AG20443 (cell line): ENCODE data around the gene ZNF236.
A peak's percentile ranks its signal among the peaks of the same experiment; 100 is the strongest.

Experiments
- DNase-seq: peaks from one replicate; pipeline ENCODE4 v3.0.0; 2012; ENCODE audit warnings: low spot score, mixed read lengths

The ZNF236 gene

DNA sequence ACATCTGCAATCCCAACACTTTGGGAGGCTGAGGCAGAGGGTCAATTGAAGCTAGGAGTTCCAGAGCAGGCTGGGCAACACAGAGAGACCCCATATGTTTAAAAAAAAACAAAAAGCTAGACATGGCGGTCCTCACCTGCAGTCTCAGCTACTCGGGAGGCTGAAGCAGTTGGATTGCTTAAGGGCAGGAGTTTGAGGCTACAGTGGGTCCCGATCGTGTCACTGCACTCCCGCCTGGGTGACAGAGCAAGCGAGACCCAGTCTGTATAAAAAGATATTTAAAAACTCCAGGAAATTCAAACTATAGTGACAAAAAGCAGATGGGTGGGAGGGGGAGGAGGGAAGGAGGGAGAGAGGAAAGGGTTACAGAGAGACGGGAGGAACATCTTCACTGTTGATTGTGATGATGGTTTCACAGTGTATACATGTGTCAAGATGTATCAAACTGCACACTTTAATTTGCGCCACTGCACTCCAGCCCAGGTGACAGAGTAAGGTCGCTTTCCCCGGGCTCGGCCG, 942 bp upstream of the ZNF236 start:
- no peak for DNase-seq

DNA sequence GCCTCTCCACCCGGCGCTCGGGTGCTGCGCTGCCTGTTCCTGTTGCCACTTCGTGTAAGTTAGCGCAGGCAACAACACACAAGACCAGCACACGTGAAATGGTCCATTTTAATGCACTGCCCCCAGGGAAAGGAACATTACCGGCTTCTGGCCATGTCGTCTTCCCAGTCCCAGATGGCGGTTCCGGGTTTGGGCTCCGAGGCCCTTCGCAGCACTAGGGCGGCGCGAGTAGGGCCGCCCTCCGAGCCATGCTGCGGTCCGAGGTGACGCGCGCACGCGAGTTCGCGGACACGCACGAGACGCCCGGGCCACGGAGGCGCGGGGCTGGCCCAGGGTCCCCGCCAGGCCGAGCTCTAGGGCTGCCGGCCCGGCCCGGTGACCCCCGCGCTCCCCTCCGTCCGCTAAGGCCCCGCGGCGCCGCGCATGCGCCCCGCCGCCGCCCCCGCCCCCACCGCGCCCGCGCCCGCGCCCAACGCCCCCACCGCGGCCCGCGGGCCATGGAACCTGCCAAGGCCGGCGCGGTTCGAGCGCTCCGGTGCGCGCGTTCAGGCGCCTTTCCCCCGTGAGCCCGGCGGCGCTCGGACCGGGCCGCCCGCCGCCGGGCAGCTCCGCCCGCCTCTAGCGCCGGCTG, 367 bp upstream of the ZNF236 start:
- DNase-seq: peak; percentile 95

- no peak for DNase-seq
Observed at GRCh38 chr18:76823161-76823538, 793 bp downstream of the ZNF236 start.

DNA sequence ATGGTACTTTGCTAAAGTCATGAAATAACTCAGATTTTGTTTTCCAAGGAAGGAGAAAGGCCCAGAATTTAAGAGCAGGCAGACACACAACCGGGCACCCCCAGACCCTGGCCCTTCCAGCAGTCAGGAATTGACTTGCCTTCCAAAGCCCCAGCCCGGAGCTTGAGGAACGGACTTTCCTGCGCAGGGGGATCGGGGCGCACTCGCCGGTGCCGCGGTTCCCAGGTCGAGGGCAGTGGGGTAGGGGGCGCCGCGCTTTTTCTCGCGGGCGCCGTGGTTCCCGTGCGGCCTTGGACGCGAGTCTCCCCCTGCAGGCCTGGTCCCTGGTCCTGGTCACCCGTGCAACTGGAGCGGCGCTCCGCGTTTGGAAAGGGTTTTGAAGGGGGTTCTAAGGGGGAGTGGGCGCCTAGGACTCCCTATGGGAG, 1.2 kb downstream of the ZNF236 start:
- DNase-seq: no peak

- no peak for DNase-seq
Observed at GRCh38 chr18:76824145-76824676, 1.9 kb downstream of the ZNF236 start.

DNA sequence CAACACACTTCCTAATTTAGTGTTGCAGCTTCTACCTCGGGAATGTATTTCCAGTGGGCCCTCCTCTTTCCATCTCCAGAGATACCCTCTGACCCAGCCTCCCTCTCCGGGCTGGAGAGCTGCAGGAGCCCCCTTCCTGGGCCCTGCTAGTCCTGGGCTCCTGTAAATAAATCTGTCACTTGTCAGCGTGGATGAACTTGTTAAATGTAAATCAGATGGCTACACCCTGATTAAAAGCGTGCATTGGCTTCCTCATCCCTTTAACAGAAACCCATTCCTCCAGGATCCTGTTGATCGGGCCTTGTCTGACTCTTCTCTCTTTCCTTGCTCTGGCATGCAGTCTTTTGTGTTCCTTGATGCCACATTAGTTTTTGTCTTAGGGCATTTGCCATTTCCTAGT, 2.4 kb downstream of the ZNF236 start:
- DNase-seq: no peak

GRCh38 chr18:76827205-76828200, 5.1 kb downstream of the ZNF236 start:
- no peak for DNase-seq

- DNase-seq: no peak
Observed at GRCh38 chr18:76834379-76834778, 12.0 kb downstream of the ZNF236 start.

- DNase-seq: no peak
Observed at GRCh38 chr18:76835380-76835779, 13.0 kb downstream of the ZNF236 start.

GRCh38 chr18:76837071-76837470, 14.7 kb downstream of the ZNF236 start:
- no peak for DNase-seq

DNA sequence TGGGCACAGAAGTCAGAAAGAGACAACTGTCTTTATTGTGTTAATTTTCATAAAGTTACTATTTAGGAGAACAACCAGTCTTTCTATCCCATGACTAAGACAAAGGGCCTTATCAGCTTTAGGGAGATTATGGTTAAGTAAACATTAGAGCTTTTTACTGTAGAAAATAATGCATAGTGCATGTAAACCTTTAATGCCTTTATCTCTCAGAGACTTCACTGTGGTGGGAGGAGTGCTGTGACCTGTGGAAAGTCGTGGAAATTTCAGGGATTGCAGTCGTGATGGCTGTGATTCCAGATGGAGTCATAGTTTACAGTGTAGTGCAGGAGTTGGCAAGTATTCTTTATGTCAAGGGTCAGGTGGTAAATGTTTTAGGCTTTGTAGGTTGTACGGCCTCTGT, 15.8 kb downstream of the ZNF236 start:
- no peak for DNase-seq

DNA sequence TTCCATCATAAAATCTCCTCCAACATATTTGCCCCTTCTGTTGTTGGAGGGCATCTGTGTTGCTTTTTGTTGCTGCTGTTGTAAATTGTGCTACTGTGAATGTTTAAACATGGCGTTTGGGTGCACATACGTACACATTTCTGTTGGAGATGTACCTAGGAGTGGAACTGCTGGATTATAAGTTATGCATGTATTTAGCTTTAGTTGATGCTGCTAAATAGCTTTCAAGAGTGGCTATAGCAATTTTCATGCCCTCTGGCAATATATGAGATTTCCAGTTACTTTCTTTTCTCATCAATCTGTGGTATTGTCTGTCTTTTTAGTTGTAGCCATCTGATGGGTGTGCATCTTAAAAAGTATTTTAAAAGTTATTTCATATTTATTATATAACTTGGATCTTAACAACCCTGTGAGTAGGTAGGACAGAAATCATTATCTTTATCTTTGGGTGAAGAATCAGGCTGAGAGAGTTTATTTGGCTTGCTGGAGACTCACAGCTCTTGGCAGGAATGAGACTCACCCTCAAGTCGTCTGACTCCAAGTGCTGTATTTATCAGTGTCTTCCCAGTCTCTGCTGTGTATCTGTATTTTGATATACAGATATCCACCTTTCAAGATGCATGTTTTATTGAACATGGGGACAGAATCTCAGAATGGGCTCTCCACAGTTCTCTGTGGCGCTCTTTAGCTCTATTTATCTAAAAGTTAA, 16.9 kb downstream of the ZNF236 start:
- no peak for DNase-seq

GRCh38 chr18:76842837-76843530, 20.6 kb downstream of the ZNF236 start:
- no peak for DNase-seq

DNA sequence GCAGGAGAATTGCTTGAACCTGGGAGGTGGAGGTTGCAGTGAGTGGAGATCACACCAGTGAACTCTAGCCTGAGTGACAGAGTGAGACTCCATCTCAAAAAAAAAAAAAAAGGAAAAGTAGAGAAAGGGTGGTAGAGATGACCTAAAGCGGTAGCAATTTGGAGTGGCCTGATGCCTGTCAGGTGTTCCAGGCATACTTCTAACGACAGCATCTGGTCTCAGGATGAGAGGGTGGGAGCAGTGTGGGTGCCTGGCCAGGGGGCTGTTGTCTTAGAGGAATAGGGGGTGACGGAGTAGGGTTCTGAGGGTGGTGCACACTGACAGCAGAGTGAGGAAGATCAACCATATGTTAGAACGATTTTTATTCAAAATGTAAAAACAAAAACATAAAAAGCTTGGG, 21.8 kb downstream of the ZNF236 start:
- DNase-seq: no peak

GRCh38 chr18:76844742-76845477, 22.6 kb downstream of the ZNF236 start:
- DNase-seq: no peak

DNA sequence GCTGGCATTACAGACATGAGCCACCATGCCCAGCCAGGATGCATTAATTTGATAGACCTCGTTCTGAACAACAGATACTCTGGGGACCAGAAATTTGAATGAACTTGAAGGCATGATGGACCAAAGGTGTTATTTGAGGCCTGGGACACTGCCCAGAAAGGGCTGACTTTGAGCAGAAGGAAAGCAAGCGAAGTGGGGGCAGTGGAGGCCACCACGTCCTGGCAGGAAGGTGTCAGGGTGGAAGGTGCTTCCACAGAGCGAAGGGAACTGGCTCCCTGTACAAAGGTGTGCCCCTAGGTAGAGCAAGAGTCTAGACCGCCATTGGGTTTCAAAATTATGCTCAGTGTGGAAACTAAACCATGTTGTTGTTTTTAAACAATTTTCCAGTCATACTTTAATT, 23.9 kb downstream of the ZNF236 start:
- DNase-seq: no peak

GRCh38 chr18:76847916-76848315, 25.6 kb downstream of the ZNF236 start:
- no peak for DNase-seq

DNA sequence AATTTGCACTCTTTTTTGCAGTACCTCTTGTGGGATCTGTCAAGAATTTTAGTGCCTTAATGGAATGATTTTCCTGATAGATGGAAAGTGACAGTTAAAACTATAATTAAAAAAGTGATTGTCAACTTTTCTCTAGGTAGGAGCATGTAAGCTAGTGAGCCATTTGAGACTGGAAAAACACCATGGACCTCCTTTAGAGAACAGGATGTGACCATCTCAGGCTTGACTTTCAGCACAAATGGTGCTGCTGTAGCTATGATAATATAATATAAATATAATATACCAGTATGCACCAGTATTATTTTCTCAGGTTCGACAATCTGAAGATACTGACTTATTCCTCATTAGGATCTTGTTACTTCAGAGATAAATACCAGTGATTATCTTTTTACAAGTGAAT, 27.8 kb downstream of the ZNF236 start:
- no peak for DNase-seq

DNA sequence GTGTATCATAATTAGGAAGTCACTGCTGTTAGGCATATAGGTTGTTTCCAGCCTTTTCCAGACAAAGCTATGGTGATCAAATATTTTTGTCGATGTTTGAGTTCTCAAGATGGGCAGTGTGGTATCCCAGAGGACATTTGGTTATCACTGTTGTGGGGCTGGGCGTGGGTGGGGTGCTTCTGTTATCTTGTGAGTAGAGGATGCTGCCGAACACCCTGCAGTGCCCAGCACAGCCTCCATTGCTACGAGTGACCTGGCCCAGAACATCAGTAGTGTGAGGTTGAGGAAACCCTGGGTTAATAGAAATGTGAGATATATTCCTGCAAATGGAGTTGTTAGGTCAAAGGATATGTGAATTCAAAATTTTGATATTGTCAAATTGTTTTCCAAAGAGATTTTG, 33.2 kb downstream of the ZNF236 start:
- DNase-seq: no peak

- DNase-seq: no peak
Observed at GRCh38 chr18:76857476-76857875, 35.1 kb downstream of the ZNF236 start.
